Measurements from ENCODE around the gene RGS16.
A peak's percentile ranks its signal among the peaks of the same experiment; 100 is the strongest.
"Not testable (repeated sequence)": the region's sequence is repeated elsewhere in the genome, so short reads cannot be mapped to it uniquely, and the experiment has no call there.

Gene RGS16, protein sequence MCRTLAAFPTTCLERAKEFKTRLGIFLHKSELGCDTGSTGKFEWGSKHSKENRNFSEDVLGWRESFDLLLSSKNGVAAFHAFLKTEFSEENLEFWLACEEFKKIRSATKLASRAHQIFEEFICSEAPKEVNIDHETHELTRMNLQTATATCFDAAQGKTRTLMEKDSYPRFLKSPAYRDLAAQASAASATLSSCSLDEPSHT

DNA sequence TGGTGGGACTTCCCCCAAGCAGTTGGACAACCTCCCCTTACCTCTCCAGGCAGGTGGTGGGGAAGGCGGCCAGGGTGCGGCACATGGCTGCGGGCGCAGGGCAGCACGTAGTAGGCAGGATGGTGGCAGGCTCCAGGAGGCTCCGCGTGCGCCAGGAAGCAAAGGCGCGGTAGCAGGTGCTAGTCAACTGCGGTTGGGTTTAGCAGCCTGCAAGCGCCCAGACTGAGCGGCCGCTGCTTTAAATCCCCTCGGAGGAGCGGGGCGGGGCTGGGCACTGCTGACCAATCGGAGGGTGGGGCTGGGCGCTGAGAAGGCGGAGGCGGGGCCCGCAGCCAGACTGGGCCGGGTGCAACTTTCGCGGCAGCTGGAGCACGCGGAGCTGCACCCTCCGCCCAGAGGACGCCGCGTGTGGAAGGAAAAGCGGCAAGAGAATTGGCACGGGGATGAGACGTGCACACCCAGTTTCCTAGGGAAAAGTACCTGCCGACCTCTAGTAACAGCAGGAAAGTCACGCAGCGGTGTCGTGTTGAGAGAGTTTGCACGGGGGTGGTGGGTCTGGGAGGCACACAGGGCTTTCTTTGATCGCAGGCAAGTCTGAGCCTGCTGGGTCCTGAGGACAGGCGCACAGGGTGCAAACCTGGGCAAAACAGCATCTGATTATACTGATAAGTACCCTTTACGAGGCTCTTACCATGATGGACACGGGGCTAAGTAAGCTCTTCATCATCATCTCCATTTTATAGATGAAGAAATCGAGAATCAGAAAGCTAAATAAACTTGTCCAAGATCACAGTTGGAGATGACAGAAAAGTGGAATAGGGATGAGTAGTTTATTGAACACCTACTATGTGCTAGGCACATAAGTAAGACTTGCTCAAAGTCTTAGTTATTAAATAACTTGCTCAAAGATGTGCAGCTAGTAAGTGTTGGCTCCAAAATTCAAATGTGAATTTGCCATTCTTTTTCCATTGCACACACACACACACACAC, at the start of gene RGS16:
RGS16 (minus strand) TSS at position 215 of the 990 bp plus-strand sequence; CDS start at position 85, 130 bp downstream.
- peak; percentile 91 for DNase-seq

DNA sequence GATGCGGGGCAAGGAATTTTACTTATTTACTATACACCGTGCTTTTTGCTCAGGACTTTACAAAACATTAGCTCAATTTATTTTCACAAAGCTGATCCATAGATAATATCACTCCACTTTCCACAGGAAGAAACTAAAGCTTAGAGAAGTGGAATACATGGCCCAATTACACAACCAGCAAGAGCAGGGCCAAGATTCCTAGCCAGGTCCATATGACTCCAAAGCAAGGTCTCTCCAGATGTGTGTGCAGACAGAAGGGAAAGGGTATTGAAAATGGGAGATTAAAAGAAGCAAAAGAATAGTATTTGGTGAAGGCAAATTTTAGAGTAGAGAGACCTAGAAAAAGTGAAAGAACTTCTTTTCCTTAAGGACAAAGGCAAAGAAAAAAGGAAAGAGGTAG, 49.8 kb upstream of the RGS16 start:
- DNase-seq: no peak

DNA sequence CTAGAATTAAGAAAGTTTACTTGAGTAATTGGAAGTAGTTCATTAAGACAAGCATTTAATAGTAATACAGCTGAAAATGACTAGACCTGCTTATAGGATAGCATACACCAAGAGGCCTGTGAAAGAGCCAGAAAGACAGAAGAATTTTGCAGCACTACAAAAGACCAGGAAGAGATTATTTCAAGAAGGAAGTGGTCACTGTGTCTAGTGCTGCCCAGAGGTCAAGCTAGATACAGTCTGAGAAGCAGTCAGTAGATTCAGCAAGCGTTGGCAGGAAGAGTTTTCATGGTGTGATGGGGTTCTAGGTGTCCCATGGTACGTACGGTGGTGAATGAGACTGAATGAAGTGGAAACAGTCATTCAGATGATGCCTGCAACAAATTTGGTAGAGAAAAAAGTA, 48.7 kb upstream of the RGS16 start:
- no peak for DNase-seq

DNA sequence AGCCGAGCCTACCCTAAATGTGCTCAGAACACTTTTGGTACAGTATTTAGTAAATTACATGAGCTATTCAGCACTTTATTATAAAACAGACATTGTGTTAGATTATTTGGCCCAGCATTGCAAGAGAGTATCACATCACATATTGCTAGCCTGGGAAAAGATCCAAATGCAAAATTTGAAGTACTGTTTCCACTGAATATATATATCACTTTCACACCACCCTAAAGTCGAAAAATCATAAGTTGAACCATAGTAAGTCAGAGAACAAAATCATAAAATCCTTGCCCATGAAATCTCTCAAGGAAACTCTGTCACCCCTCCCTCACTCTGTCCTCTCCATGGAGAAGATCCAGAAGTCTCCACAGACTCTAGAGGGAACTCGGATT, 47.1 kb upstream of the RGS16 start:
- DNase-seq: no peak

DNA sequence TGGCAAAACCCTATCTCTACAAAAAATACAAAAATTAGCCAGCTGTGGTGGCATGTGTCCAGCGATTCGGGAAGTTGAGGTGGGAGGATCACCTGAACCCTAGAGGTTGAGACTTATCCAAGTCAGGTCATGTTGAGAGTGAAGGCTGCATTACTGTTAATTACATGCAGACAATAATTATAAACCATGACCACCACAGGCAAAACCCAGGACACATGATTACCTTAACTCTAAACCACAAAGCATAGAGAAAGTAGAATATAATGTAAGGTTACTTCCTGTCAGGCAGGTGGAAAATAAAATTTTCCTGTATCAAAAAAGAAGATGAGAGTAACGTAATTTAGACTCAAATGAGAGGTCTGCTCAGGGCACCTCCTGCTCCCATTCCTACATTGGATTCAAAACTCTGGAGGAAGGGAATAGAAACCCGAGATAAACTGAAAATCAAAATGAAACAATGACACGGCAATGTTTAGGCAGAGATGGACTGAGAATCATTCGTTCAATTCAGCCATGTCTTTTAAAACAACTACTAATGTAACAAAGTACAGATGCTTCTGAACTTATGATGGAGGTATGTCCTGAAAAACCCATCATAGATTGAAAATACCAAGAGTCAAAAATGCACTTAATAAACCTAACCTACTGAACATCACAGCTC, 46.6 kb upstream of the RGS16 start:
- DNase-seq: no peak

DNA sequence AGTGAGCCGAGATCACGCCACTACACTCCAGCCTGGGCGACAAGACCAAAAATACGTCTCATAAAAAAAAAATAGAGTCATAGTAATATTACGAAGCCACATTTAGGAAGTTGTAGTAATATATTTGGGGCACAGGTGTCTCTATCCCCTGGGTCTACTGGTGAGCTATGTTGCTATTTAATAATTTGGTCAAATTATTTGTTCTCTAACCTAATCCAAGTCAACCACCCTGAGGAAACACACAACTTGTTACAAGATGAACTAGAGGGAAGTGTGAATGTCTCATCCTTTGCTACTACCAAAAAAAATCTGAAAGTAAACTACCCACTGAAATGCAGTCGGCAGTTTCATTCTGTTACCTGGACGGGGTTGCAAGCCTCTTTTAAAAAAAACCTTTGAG, 44.9 kb upstream of the RGS16 start:
- no peak for DNase-seq

DNA sequence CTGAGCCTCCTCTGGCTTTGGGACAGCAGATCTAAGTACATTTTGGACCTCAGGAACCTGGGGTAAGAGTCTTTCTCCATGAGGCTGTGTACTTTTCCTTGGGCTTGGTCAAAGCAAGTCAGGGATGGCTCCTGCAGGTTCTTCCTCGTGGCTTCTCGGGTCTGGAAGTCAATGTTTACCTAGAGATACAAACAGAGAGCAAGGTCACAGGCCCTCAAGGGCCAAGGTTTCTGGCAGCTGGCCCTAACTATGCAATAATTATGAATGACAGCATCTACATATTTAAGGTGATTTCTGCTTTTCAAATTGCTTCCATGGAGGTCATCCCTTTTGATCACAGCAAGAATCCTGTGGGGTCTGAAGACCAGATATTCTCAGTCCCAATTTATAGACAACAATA, 42.5 kb upstream of the RGS16 start:
- DNase-seq: no peak

DNA sequence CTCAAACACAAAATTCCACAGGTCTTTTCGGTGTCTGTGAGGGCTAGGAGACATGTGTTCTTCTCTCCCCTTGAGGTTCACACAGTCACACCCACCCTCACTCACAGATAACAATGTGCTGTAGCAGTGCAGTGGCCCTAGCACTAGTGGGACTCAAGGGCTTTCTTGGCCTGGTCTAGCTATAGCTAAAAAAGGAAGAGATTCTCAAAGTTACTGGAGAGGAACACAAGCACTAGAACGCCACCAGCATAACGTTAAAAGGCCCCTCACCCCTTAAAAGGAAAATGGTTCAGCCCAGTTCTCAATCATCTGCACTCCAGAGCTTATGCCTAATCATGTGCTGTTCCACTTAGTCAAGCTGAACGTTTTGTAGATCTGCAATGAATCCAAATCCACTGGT, 40.7 kb upstream of the RGS16 start:
- no peak for DNase-seq

DNA sequence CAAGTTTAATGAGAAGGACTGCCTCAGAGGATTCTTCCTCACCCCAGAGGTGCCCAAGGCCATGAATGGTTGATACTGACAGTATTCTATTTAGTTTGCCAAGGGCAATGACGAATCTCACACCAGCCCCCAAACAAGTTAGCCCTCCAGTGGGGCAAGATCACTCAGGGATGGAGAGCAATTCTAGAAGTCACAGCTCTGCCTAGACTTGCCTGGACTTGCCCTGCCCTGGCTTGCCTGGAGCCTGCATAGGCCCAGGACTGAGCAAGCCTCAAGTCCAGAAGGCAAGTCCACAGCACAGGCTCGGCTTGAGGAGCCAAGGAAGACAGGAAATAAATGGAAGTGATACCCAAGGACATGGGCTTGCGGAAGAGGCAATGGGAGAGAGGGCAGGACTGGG, 39.5 kb upstream of the RGS16 start:
- DNase-seq: no peak

DNA sequence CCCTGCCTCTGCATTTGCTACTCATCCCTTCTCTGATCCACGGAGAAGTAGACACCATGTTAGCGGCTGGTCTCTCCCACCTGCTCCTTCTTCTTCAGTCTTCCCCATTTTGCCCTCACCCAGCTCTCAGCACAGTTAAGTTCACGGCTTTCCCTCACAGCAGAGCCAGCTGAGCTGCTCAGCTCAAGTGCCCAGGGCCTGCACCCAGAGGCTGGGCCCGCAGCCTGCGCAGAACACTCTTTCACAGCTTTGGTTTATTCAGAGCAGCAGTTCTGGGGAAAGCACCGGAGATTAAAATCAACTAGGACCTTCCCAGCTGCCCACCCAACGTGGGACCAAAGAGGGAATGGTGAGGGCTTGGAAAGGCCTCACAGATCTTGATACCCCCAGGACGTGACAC, 38.3 kb upstream of the RGS16 start:
- DNase-seq: no peak

DNA sequence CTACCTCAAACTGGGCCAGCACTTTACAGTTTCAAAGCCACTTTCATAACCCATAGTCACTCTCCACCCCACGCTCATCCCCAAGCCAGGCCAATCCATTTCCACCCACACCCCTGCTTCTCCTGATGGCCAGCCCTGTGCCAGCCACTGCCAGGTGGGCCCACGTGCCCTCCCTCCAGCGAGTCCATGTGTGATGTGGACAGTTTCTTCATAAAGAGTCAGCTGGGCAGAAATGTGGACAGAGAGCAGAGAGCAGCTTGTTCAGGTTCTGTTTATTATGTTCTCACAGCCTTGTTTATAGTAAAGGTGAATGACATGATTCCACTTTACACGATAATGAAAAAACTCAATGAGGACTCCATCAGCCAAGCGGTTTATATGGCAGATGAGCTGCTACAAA, 37.4 kb upstream of the RGS16 start:
- DNase-seq: no peak

DNA sequence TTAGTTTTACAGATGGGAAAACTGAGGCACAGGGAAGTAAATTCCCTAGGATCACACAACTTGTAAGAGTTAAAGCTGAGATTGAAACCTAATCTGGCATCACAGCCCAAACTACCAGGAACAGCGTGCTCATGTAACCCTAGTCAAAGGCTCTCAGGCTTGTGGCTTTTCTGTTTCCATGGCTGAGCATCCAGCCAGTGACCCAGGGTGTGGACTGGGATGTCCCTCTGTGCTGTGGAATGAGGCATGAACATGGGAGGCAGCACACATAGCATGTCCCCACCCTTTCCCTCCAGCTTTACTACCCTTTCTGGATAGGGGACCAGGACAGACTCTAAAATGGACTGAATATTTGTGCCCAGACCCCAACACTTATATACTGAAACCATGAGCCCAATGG, 35.1 kb upstream of the RGS16 start:
- no peak for DNase-seq

DNA sequence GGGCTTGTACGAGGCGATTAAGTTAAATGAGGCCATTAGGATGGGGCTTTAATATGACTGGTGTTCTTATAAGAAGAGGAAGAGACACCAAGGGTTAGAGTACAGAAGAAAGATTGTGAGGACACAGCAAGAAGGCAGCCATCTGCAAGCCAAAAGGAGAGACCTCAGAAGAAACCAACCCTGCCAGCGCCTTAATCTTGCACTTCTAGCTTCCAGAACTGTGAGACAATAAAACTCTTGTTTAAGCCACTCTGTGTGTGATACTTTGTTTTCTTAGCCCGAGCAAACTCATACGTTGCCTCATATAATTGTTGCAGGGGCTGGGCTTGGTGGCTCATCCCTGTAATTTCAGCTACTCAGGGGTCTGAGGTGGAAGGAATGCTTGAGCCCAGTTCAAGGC, 33.6 kb upstream of the RGS16 start:
- DNase-seq: no peak

DNA sequence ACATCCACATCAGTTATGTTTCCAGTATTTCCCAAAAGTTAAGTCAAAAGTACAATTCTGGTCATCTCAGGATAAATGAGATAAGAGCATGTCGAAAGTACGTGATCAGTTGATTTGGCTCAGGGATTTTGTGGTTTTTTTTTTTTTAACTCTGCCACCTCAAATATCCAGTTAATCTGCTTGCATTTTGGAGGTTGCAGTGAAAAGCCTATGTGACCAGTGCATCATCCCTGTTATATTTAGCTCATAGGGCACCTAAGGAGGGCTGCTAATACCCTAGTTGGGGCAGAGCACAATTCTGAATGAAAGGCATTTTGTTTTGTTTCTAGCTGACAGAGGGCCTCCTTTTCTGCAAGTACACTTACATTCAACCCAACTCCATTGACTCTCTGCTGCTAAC, 31.7 kb upstream of the RGS16 start:
- DNase-seq: no peak

DNA sequence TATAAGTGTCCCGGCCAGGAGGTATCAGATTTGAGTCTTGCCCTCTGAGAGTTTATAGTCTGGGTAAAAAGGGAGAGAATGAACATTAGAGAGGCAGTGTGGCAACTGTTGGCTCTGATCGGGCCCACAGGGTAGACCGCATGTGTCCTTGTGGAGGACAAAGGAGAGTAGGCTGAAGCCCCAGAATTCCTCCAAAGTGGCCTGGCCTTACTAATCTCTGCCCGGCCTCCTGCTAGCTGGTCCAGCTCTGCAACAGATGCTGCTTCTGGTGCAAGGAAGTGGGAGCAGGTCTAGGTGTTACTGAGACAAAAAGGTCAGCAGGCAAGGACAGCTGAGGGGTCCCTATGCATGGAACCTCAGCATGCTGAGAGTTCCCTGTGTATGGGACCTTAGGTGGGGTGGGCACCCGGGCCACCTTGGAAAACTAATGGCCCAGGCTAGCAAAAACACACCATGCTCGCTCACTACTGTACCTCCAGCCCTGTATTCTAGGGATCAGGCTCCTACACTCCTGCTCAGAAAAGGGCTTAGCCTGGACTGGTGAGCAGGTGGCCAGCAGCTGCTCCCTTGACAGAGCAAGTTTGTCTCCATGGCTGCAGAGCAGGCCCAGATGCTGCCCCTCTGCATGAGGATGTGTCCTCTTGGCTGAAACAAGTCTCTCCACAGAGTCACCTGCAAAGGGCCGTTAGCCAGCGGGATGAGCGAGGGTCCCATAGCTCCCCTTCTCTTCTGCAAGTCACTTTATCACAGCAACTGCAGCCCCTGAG, 30.3 kb upstream of the RGS16 start:
- no peak for DNase-seq

DNA sequence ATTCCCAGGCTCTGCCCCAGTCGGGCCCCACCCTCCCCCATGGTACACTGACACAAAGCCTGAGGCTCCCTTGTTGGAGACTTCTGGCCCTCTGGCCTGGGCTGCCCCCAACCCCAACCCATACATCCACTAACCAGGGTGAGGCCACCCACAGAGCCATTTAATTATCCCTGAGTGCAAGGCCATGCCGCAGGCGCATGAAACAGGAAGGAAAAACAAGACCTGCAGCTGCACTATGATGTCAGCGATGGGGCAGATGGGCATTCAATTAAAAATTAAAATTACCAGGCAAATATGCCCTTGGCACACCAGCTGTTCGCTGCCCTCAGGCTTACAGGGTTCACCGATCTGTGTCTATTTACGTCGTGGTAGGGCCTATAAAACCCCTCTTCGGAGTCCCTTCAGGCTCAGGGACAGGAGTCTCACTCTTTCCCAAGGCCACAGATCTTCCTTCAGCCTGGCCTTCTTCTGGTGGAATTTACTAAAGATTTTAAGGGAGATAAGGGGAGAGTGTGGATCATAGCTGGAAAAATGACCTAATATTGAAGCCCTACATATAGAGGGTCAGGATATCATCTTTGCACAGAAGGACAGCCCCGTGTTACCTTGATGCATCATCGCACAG, 29.6 kb upstream of the RGS16 start:
- no peak for DNase-seq

DNA sequence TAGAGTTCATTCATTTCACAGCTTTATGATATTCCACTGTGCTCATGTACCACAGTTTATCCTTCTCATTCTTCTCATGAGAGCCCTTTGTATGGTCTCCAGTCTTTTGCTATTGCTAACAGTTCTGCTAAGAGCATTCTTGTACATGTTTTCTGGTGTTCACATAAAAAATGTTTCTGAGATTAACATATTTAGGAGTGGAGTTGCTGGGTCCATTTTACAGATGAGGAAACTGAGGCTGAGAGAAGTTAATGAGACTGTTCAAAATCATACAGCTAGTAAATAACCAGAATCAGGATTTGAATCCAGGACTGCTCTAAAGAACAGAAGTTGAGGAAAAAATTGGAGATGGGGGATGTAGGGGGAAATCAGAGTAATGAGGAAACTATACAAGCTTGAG, 28.8 kb upstream of the RGS16 start:
- DNase-seq: no peak

DNA sequence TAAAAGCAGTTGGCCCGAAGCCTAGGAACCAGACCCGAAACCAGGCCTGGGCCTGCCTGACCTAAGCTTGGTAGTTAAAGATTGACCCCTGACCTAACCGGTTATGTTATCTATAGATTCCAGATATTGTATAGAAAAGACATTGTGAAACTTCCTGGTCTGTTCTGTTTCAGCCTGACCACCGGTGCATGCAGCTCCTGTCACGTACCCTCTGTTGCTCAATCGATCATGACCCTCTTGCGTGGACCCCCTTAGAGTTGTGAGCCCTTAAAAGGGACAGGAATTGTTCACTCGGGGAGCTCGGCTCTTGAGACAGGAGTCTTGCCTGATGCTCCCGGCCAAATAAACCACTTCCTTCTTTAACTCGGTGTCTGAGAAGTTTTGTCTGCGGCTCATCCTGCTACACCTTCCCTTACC, 28.3 kb upstream of the RGS16 start:
- DNase-seq: not testable (repeated sequence)

DNA sequence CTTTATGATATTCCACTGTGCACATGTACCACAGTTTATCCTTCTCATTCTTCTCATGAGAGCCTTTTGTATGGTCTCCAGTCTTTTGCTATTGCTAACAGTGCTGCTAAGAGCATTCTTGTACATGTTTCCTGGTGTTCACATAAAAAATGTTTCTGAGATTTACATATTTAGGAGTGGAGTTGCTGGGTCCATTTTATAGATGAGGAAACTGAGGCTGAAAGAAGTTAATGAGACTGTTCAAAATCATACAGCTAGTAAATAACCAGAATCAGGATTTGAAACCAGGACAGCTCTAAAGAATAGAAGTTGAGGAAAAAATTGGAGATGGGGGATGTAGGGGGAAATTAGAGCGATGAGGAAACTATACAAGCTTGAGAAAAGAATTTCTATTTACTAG, 27.8 kb upstream of the RGS16 start:
- no peak for DNase-seq

DNA sequence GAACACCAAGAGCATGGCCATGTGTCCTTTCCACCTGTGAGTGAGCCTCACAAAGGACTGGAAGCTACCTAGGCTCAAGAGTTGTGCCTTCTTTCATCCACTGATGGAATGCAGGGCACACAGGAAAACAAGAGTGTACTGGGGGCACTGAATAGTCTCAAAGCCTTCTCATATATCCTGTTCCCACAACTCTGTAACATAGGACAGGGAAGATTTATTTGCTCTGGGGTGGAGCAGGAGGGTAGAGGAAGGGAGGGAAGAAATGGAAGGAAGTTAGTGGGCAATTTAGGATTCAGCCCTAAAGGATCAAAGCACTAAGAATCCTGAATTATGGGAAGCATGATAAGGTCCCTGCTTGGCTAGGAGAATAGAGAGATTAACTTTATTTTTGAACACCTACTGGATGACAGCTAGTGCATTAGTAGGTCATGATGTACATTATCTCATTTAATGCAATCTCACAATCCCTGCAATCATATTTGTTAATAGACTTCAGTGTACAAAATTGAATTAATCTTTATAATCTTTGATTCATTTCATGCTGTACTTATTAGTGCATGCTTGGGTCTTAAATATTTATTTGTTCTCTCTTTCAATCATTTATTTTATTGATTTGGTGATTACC, 27.0 kb upstream of the RGS16 start:
- no peak for DNase-seq

DNA sequence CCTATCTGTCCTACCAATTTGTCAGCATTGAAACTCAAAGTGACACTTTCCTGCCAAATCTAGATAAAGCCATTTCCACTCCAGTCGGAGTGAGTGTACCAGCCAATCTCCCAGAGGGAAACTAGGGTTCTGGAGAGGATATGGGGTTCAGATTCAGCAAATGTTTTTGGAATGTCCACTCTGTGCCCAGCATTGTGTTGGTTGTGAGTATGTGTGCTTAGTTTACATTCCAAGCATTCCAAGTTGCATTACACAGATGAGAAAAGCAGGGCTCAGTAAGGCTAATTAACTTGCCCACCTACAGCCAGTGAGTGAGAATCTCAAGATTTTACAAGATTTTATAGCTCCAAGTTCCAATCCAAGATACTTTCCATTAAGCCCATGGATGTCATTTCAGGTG, 26.4 kb upstream of the RGS16 start:
- no peak for DNase-seq

DNA sequence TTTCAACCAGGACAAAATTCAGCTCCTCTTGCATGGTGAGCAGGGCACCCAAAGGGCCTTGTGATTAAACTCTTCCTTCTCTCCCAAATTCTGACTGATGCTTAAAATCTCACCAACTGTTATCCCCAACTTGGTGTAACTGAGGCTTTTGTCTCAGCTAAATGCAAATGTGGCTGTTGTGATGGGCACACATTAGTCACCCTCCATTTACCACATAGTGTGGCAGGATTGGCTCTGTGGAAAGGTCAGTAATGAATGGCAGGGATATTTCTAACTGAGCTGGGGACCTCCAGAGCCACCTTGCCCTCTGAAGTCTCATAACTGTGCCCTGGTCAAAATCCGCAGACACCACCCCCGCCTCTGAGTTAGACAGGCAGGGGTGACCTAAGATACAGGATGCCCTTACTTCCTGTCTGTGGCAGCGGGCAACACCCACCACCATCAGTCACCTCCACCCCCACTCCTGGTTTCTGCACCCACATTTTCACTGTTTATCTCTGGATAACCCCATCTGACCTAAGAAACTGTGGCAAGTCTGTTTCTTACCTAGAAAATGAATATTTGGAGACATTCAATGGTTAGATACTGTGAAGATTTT, 25.4 kb upstream of the RGS16 start:
- DNase-seq: peak; percentile 73
